ENCODE data around the gene MDM2. TPM values are rescaled to one million over a fixed set of nuclear protein-coding genes. Genes with fewer than 3 reads are reported as not detected.

MDM2 gene
- total and polyA plus RNA-seq, 2 of the 8 experiments (the other 6 are each of a cell fraction or from before 2014, with no cell fraction given) = 15.1 to 115 TPM

DNA sequence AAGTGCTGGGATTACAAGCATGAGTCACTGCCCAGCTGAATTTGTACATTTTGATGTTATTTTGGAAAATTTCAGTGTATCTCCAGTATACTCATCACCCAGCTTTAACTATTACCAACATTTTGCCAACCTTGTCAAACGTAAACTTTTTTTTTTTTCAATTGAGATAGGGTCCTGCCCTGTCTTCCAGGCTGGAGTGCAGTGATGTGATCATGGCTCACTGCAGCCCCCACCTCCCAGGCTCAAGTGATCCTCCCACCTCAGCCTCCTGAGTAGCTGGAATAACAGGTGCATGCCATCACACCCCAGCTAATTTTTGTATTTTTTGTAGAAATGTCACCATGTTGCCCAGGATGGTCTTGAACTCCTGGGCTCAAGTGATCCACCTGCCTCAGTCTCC, 29.2 kb downstream of the MDM2 start (continued):
- TF ChIP-seq, protein P1, sequence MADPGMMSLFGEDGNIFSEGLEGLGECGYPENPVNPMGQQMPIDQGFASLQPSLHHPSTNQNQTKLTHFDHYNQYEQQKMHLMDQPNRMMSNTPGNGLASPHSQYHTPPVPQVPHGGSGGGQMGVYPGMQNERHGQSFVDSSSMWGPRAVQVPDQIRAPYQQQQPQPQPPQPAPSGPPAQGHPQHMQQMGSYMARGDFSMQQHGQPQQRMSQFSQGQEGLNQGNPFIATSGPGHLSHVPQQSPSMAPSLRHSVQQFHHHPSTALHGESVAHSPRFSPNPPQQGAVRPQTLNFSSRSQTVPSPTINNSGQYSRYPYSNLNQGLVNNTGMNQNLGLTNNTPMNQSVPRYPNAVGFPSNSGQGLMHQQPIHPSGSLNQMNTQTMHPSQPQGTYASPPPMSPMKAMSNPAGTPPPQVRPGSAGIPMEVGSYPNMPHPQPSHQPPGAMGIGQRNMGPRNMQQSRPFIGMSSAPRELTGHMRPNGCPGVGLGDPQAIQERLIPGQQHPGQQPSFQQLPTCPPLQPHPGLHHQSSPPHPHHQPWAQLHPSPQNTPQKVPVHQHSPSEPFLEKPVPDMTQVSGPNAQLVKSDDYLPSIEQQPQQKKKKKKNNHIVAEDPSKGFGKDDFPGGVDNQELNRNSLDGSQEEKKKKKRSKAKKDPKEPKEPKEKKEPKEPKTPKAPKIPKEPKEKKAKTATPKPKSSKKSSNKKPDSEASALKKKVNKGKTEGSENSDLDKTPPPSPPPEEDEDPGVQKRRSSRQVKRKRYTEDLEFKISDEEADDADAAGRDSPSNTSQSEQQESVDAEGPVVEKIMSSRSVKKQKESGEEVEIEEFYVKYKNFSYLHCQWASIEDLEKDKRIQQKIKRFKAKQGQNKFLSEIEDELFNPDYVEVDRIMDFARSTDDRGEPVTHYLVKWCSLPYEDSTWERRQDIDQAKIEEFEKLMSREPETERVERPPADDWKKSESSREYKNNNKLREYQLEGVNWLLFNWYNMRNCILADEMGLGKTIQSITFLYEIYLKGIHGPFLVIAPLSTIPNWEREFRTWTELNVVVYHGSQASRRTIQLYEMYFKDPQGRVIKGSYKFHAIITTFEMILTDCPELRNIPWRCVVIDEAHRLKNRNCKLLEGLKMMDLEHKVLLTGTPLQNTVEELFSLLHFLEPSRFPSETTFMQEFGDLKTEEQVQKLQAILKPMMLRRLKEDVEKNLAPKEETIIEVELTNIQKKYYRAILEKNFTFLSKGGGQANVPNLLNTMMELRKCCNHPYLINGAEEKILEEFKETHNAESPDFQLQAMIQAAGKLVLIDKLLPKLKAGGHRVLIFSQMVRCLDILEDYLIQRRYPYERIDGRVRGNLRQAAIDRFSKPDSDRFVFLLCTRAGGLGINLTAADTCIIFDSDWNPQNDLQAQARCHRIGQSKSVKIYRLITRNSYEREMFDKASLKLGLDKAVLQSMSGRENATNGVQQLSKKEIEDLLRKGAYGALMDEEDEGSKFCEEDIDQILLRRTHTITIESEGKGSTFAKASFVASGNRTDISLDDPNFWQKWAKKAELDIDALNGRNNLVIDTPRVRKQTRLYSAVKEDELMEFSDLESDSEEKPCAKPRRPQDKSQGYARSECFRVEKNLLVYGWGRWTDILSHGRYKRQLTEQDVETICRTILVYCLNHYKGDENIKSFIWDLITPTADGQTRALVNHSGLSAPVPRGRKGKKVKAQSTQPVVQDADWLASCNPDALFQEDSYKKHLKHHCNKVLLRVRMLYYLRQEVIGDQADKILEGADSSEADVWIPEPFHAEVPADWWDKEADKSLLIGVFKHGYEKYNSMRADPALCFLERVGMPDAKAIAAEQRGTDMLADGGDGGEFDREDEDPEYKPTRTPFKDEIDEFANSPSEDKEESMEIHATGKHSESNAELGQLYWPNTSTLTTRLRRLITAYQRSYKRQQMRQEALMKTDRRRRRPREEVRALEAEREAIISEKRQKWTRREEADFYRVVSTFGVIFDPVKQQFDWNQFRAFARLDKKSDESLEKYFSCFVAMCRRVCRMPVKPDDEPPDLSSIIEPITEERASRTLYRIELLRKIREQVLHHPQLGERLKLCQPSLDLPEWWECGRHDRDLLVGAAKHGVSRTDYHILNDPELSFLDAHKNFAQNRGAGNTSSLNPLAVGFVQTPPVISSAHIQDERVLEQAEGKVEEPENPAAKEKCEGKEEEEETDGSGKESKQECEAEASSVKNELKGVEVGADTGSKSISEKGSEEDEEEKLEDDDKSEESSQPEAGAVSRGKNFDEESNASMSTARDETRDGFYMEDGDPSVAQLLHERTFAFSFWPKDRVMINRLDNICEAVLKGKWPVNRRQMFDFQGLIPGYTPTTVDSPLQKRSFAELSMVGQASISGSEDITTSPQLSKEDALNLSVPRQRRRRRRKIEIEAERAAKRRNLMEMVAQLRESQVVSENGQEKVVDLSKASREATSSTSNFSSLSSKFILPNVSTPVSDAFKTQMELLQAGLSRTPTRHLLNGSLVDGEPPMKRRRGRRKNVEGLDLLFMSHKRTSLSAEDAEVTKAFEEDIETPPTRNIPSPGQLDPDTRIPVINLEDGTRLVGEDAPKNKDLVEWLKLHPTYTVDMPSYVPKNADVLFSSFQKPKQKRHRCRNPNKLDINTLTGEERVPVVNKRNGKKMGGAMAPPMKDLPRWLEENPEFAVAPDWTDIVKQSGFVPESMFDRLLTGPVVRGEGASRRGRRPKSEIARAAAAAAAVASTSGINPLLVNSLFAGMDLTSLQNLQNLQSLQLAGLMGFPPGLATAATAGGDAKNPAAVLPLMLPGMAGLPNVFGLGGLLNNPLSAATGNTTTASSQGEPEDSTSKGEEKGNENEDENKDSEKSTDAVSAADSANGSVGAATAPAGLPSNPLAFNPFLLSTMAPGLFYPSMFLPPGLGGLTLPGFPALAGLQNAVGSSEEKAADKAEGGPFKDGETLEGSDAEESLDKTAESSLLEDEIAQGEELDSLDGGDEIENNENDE (IDR thresholded peaks at IDR 0.05; ENCODE audit: insufficient replicate concordance, low read length) = no peak
- TF ChIP-seq POU5F1 (IDR thresholded peaks at IDR 0.05; ENCODE audit: low read depth, low read length) (no peak), SIRT6 (IDR thresholded peaks at IDR 0.05; ENCODE audit: low read length) (no peak), RFX5 (IDR thresholded peaks at IDR 0.05; ENCODE audit: borderline replicate concordance, low read depth, low read length) (no peak), TCF12 (IDR thresholded peaks at IDR 0.05; ENCODE audit: low read depth, low read length) (no peak), BRCA1 (IDR thresholded peaks at IDR 0.05; ENCODE audit: low read depth, low read length) (no peak), SP4 (IDR thresholded peaks at IDR 0.05; ENCODE audit: low read length) (no peak), BACH1 (IDR thresholded peaks at IDR 0.05; ENCODE audit: low read length) (no peak), MAFK (IDR thresholded peaks at IDR 0.05; ENCODE audit: low read depth, low read length) (no peak), BCL11A (IDR thresholded peaks at IDR 0.05; ENCODE audit: low read depth in 2 of 2, low read length in 2 of 2) (no peak), KDM5A (IDR thresholded peaks at IDR 0.05; ENCODE audit: low read length) (no peak), PHF8 (conservative IDR thresholded peaks at IDR 0.05; ENCODE audit: low read depth, low read length) (no peak)
- TF ChIP-seq, protein P2, sequence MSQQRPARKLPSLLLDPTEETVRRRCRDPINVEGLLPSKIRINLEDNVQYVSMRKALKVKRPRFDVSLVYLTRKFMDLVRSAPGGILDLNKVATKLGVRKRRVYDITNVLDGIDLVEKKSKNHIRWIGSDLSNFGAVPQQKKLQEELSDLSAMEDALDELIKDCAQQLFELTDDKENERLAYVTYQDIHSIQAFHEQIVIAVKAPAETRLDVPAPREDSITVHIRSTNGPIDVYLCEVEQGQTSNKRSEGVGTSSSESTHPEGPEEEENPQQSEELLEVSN (IDR thresholded peaks at IDR 0.05) = no peak

All from H1 (cell line).